GM19239 (cell line): Measurements from ENCODE around the gene TCEAL4.
"Not testable (repeated sequence)": the region's sequence is repeated elsewhere in the genome, so short reads cannot be mapped to it uniquely, and the experiment has no call there.

Experiments used
- DNase-seq: peaks from one replicate; pipeline ENCODE4 v3.0.0; 2011; ENCODE audit warnings: low spot score; ENCODE audit not compliant: insufficient read length
- FAIRE-seq: peaks from 2 replicates; lab custom pipeline; 2011; peaks lifted over from hg19 to GRCh38; lab: Jason Lieb, UNC

TCEAL4 gene

DNA sequence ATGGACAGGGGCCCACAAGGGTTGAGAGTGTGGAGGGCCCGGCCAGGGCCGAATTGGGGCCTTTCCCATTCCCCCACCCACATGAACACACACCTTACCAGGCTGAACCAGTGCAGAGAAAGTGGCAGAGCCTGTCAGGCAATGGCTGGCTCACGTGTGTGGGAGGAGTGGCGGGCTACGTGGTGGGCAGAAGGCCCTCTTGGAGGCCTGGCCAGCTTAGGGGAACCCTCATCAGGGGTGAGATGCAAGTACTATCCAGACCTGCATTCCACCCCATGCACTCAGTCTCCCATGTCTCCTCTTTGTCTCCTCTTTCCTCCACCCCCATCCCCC, 965 bp downstream of the TCEAL4 start:
- DNase-seq, result no peak
- no peak for FAIRE-seq

- FAIRE-seq (no peak), DNase-seq (no peak)
These were observed 1.3 kb downstream of the TCEAL4 start for GRCh38 chrX:103586659-103587058.

GRCh38 chrX:103592295-103592694, 7.0 kb downstream of the TCEAL4 start:
- DNase-seq, FAIRE-seq: not testable (repeated sequence)

GRCh38 chrX:103595202-103595601, 9.9 kb downstream of the TCEAL4 start:
- DNase-seq, FAIRE-seq: not testable (repeated sequence)

DNA sequence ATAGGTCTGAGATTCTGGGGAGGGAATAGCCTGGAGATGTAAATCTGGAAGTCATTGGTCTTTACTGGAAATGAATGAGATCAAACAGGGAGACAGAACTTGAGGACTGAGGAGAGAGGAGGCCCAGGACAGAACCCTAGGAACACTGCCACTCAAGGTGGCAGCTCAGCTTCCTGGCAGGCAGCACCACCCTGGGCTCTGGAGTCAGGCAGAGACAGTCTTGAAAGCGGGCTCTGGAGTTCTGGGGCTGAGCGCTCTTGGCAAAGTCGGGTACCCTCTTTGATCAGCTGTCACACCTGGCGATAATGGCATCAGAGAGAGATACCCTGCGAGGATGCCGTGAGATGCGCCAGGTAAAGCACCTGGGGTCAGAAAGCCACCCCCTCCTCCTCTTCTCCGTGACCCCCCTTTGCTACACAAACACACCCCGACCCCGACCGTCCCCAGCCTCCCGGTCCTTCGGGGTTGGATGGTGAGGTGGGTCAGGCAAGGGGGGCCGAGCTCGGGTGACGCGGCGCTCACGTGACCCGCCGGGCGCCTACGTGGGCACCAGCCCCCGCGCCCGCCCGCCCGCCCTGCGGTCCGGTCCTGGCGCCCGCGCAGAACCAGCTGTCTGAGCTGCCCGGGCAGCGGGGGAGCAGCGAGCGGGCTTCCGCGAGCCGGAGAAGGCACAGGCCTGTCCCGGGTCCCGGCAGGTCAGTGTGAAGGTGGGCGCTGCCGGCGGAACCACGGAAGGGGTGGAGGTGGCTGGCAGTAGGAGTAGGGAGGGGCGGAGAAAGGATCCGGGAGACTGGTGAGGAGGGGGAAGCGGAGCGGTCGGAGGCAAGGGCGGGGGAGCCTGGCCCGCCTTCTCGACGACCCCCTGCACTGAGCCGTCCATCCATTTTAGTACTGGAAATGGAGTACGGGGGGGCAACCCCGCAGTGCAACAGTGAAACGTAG, 22.3 kb downstream of the TCEAL4 start, which contains the start of gene TCEAL3:
TSS of gene TCEAL3 (plus strand) at position 600 of the 942 bp plus-strand sequence. CDS start 1,102 bp downstream, outside the sequence.
- DNase-seq (peak; percentile 17), FAIRE-seq (peak; percentile 39)

DNA sequence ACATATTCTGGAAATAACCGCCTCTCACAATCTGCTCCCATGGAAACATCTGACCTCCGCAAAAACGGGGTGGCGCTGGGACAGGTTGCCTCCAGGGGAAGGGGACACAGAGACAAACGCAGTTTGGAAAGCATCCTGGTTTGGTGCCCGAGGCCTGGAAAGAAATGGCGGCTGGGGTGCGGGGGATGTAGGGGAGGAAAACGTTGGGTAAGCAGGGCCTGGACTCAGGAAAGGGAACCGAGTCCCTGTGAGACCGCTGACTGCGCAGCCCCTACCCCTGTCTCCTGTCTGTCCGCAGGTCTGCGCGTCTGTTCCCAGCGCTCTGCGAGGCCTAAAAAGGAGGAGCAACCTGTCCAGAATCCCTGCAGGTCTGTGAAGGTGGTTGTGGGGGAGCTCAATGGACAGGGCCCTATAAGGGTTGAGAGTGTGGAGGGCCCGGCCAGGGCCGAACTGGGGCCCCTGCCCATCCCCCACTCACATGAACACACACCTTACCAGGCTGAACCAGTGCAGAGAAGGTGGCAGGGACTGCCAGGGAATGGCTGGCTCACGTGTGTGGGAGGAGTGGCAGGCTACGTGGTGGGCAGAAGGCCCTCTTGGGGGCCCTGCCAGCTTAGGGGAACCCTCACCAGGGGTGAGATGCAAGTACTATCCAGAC, 23.1 kb downstream of the TCEAL4 start:
- DNase-seq (peak; percentile 1), FAIRE-seq (no peak)

GRCh38 chrX:103610282-103610681, 25.0 kb downstream of the TCEAL4 start:
- DNase-seq (no peak), FAIRE-seq (peak; percentile 31)

DNA sequence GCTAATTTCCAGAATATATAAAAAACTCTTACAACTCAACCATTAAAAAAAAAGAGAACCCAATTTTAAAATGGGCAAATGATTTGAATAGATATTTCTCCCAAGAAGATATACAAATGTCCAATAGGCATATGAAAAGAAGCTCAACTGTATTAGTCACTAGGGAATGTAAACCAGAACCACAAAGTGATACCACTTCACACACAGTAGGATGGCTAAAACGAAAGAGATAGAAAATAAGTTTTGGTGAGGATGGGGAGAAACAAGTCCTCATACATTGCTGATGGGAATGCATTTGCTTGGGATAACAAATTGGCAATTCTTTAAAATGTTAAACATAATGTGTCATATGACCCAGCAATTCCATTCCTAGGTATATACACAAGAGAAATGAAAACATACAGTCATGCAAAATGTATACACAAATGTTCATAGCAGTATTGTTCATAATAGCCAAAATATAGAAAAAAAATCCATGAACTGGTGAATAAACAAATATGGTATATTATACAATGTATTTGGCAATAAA, 28.1 kb downstream of the TCEAL4 start:
- FAIRE-seq (no peak), DNase-seq (no peak)

- FAIRE-seq, result no peak
These were observed 29.7 kb downstream of the TCEAL4 start for GRCh38 chrX:103614999-103615398.

GRCh38 chrX:103615781-103616371, 30.6 kb downstream of the TCEAL4 start:
- no peak for FAIRE-seq

More at GRCh38 chrX:103614999-103615398, 29.7 kb downstream of the TCEAL4 start:
- no peak for DNase-seq

GRCh38 chrX:103616676-103617186, 31.4 kb downstream of the TCEAL4 start:
- FAIRE-seq, result peak; percentile 35
- no peak for DNase-seq

More at GRCh38 chrX:103615781-103616371, 30.6 kb downstream of the TCEAL4 start:
- no peak for DNase-seq

DNA sequence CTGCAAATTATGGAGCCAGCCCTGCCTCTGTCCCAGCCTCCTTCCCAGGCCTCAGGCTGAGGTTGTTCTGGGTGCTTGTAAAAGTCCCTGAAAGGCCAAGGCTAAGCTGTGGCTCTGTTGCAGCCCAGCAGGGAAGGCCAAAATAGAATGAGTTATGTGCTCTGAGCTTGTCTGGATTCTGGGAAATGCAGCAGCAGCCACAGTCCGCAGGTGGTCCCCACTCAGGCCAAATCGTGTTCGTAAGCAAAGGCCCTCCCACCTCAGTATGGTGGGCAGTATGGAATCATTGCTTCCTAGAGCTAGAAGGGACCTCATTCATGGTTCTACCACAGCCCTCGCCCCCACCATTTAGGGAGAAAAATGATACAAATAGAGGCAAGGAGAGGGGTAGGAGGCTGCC, 38.8 kb downstream of the TCEAL4 start:
- no peak for FAIRE-seq
- DNase-seq, result no peak

DNA sequence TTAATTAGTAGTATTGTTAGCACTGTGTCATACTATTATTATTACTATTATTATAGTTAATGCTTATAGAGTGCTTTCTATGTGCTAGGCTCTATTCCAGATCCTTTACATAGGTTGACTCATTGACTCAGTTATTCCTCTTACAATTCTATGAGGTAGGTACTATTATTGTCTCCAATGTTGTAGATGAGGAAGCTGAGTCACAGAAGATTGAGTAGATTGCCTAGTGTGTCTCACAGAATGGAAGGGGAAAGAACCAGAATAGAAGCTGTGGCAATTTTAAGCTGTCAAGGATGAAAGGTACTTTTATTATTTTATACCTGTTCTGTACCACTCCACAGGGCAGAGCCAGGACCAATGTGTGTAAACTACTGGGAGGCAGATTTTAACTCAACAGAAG, 41.5 kb downstream of the TCEAL4 start:
- FAIRE-seq, result no peak
- no peak for DNase-seq

- FAIRE-seq, result peak; percentile 80
- DNase-seq, result peak; percentile 1
These were observed 43.3 kb downstream of the TCEAL4 start, which contains the start of gene TCEAL1 for GRCh38 chrX:103628386-103629317. TCEAL1 (plus strand) TSS chrX:103628975; CDS start chrX:103629917, 942 bp downstream.

GRCh38 chrX:103629318-103630170, 44.2 kb downstream of the TCEAL4 start:
- DNase-seq, result peak; percentile 0
- FAIRE-seq, result no peak

GRCh38 chrX:103630171-103630511, 44.8 kb downstream of the TCEAL4 start:
- DNase-seq (no peak), FAIRE-seq (no peak)

DNA sequence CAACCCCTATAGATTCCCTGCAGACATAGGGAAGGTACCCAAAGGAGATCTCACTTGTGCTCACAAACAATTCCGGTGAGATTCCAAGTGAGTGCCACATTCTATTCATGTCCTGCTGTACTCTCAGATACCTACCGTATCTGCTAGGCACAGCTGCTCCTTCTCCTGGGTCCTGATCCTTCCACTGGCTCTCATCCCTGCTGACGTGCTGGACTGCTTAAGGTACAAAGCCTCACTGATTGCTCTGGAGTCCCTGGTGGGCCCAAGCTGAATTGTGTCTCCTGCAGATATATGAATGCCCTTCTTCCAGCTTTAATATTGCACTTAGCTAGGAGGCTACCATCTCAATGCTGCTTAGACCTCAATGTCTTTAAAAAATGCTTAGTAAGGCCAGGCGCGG, 45.8 kb downstream of the TCEAL4 start:
- DNase-seq (no peak), FAIRE-seq (no peak)

GRCh38 chrX:103635436-103635835, 50.1 kb downstream of the TCEAL4 start:
- DNase-seq, result no peak

More at GRCh38 chrX:103635436-103635835, 50.1 kb downstream of the TCEAL4 start:
- no peak for FAIRE-seq
